Ammon's horn (tissue), 1 donor: Measurements from ENCODE around the gene NEURL3.

Experiments used
- DNase-seq: peaks from one replicate; pipeline ENCODE4 v3.0.0-alpha.2; 2016; ENCODE audit warnings: low spot score

Gene NEURL3

GRCh38 chr2:96539215-96539920 is 34.2 kb upstream of the NEURL3 start:
- no peak for DNase-seq

GRCh38 chr2:96538487-96539214 is 33.5 kb upstream of the NEURL3 start:
- DNase-seq, result peak; percentile 86

- DNase-seq, result no peak
Measured at GRCh38 chr2:96537734-96538486, 32.8 kb upstream of the NEURL3 start.

- DNase-seq, result no peak
Measured at GRCh38 chr2:96537066-96537733, 32.0 kb upstream of the NEURL3 start.

- DNase-seq, result peak; percentile 93
Measured at GRCh38 chr2:96536445-96537065, 31.4 kb upstream of the NEURL3 start, which contains the start of gene ARID5A. ARID5A (plus strand) TSS chr2:96536752; CDS start chr2:96536827, 75 bp downstream.

- no peak for DNase-seq
Measured at GRCh38 chr2:96535331-96535730, 30.2 kb upstream of the NEURL3 start.

GRCh38 chr2:96534701-96535181 is 29.6 kb upstream of the NEURL3 start:
- no peak for DNase-seq

- no peak for DNase-seq
Measured at GRCh38 chr2:96534141-96534540, 29.0 kb upstream of the NEURL3 start.

GRCh38 chr2:96533292-96534073 is 28.3 kb upstream of the NEURL3 start:
- peak; percentile 65 for DNase-seq

GRCh38 chr2:96532641-96533291 is 27.6 kb upstream of the NEURL3 start:
- no peak for DNase-seq

GRCh38 chr2:96531872-96532505 is 26.8 kb upstream of the NEURL3 start:
- DNase-seq, result peak; percentile 79

GRCh38 chr2:96531366-96531765 is 26.2 kb upstream of the NEURL3 start:
- no peak for DNase-seq

GRCh38 chr2:96530474-96531357 is 25.6 kb upstream of the NEURL3 start:
- DNase-seq, result no peak

- no peak for DNase-seq
Measured at GRCh38 chr2:96530144-96530430, 24.9 kb upstream of the NEURL3 start.

- no peak for DNase-seq
Measured at GRCh38 chr2:96529376-96530143, 24.4 kb upstream of the NEURL3 start.

GRCh38 chr2:96528700-96529375 is 23.7 kb upstream of the NEURL3 start:
- no peak for DNase-seq

GRCh38 chr2:96528006-96528699 is 23.0 kb upstream of the NEURL3 start:
- no peak for DNase-seq
